Measurements from ENCODE around the gene SKP1. TPM values are rescaled to one million over a fixed set of nuclear protein-coding genes. Genes with fewer than 3 reads are reported as not detected.

The SKP1 gene
- total and polyA plus RNA-seq, 9 of the 15 experiments (the other 6 are each of a cell fraction or from before 2014, with no cell fraction given) = 301 to 2,109 (median 639) TPM

- no peak for TF ChIP-seq XRCC4 (IDR thresholded peaks at IDR 0.05; ENCODE audit: extremely low read depth, insufficient read depth, insufficient read length)
- no peak for TF ChIP-seq TCF7L2 (IDR thresholded peaks at IDR 0.05; ENCODE audit: low read depth, low read length)
- TF ChIP-seq CBFA2T2 (conservative IDR thresholded peaks at IDR 0.05) = no peak
- TF ChIP-seq MECOM (CRISPR knock-in tag; IDR thresholded peaks at IDR 0.05) = no peak
- TF ChIP-seq L3MBTL2 (IDR thresholded peaks at IDR 0.05) = no peak
- TF ChIP-seq TBP (optimal IDR thresholded peaks at IDR 0.05; ENCODE audit: low read depth, low read length) = no peak
- intact Hi-C loops (cut with micrococcal nuclease) (no loop called here), in situ Hi-C loops (cut with MboI) (no loop called here)
- no peak for ATAC-seq
- Histone ChIP-seq H3K9ac (ENCODE audit: insufficient read depth in 1 of 2, low read depth in 2 of 2, low read length in 2 of 2) (0 out of 4 replicates have a peak overlapping the region, but pooled peaks of 1 of the 2 experiments have one; percentile 50), H3K36me3 (ENCODE audit: control insufficient read depth, insufficient read depth, low read length) (peaks cover 66% of the 10 kb centered on the region; the same call in 2 of the 3 replicates), H3K27ac (ENCODE audit: extremely low read depth, low read depth, low read length) (no peak overlapping the region), H3K9me3 (replicated peaks; ENCODE audit: control insufficient read depth, insufficient read depth, low read depth, low read length) (no peaks in the 10 kb centered on the region), H4K20me1 (replicated peaks; ENCODE audit: control insufficient read depth, insufficient read depth, low read length) (peaks cover 18% of the 10 kb centered on the region), H3K79me2 (ENCODE audit: control insufficient read depth, insufficient read depth, low read length) (0 out of 3 replicates have a peak, but pooled peaks cover 4% of the 10 kb centered on the region), H3K4me1 (replicated peaks in 1 of 2; ENCODE audit: control insufficient read depth in 2 of 2, insufficient read depth in 2 of 2, low read length in 2 of 2) (peaks cover 3 to 21% of the 10 kb centered on the region in 2 experiments; a peak in 3 of 5 replicates), H2AFZ (ENCODE audit: low read depth, low read length) (no peak overlapping the region), H3K4me2 (ENCODE audit: insufficient read depth, low read length) (no peak overlapping the region), H3K9me1 (ENCODE audit: control insufficient read depth, insufficient read depth, low read length) (peaks cover 7% of the 10 kb centered on the region), H3K27me3 (ENCODE audit: control insufficient read depth in 2 of 2, insufficient read depth in 2 of 2, low read length in 2 of 2) (no peaks in the 10 kb centered on the region), H3K4me3 (no peak overlapping the region)
- ChIA-PET CTCF (ENCODE audit: low intra/inter-chr PET ratio) (no interaction called here), POLR2A (interaction anchor here (1.1 to 1.2 kb wide), 2 partner anchors 8 to 10 kb away, joined by 3 to 5 read pairs; no protein-coding TSS in a partner anchor)
- FAIRE-seq = no peak
- no TSS peak for BruUV-seq (replicated peaks)
- no peak for DNase-seq (ENCODE audit: extremely low read depth in 1 of 4, low spot score in 3 of 4)
- WGBS (ENCODE audit: insufficient coverage, low coverage, missing lambda C conversion rate) = 79% methylated on average over 6 of the region's 6 CpGs
Measured at GRCh38 chr5:134133995-134134541, 42.7 kb downstream of the SKP1 start.

Data from K562 (cell line).